ENCODE data around the gene S100A9.
"Not testable (repeated sequence)": the region's sequence is repeated elsewhere in the genome, so short reads cannot be mapped to it uniquely, and the experiment has no call there.

Gene S100A9

GRCh38 chr1:153345187-153346076, 12.2 kb upstream of the S100A9 start:
- no peak for DNase-seq (ENCODE audit: low read depth)

- DNase-seq (ENCODE audit: low read depth): no peak
Measured at GRCh38 chr1:153346077-153346723, 11.5 kb upstream of the S100A9 start.

- not testable (repeated sequence) for DNase-seq (ENCODE audit: low read depth)
Measured at GRCh38 chr1:153347049-153347448, 10.6 kb upstream of the S100A9 start.

DNA sequence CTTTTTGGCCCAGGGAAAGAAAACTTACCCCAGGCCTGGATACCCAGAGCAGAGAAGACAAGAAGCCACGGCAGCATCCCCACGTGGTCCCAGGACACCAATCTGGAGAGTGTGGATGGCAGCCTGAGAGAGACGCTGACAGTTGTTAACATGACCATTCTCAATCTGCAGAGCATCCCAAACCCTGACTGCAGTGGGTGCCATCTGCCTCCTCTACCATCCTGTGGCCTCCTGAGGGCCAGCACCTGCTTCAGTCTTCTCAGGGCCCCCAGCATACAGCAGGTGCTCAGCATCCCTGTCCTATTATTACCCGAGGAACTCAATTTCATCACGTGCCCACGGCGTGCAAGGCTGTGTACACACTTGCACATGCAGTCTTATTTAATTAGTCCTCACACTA, 9.8 kb upstream of the S100A9 start:
- no peak for DNase-seq (ENCODE audit: low read depth)

GRCh38 chr1:153348511-153349362, 8.9 kb upstream of the S100A9 start, which contains the start of gene PGLYRP4:
PGLYRP4 (minus strand) TSS chr1:153348841; CDS start chr1:153347932, 909 bp downstream.
- no peak for DNase-seq (ENCODE audit: low read depth)

DNA sequence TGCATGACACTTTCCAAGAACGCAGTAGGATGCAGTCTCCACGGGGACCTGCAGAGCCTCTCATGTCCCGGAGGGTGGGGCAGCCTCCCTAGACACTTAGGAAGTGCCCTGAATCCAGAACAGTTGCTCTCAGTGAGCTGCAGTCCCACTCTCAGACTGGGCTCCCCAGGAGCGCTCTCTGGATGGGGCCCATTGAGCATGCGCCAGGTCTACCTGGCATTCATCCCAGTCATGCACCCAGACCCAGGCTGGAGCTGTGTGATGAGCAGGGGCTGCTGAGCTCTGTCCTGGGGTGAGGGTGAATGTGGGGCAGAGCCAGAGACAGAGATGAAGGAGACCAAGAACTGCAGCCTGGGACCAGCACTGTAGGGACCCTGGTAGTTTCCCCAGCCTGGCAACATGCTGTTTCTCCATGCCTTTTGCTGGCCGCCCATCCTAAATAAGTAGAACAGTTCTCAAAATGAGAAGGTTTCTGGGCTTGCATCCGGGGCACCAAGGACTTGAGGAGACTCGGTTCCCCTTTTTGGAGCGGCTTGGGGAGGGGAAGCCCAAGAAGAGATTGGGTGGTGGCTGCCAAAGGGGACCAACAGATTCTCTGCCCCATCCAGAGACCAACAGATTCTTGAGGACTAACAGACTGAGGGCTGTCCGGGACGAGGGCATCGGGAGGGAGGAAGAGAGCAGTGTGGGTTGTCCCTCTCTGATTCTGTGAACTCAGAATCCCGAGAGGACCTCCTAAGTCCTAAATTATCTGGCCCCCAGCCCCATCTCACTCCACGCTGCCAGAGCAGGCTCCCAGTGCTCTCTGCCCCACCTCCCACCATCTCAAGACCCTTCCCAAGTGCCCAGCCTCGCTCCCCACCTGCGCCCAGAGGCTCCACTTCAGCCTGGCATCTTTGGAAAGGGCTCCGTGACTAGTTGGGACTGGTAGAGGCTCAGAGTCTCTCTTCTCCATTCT, 8.0 kb upstream of the S100A9 start:
- DNase-seq (ENCODE audit: low read depth): no peak

- DNase-seq (ENCODE audit: low read depth): no peak
Measured at GRCh38 chr1:153350321-153350957, 7.2 kb upstream of the S100A9 start.

DNA sequence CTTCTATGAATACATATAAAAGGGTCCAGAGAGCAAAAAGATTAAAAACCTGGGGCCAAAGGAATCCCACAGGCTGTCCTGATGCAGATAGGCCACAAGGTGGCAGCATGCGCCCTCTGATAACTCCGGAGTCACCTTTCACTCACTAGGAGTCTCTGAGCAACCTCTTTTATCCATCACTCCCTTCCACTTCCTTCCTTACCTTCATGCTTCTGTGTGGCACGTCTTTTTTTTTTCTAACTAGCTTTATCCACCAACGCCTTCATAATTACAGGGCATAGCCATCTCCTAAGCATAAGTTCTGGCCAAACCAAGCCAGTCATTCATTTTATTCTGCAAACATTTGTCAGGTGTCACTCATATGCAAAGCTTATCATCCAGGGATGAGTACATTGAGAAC, 5.1 kb upstream of the S100A9 start:
- DNase-seq (ENCODE audit: low read depth): no peak

GRCh38 chr1:153353226-153353947, 4.3 kb upstream of the S100A9 start:
- no peak for DNase-seq (ENCODE audit: low read depth)

GRCh38 chr1:153354515-153355193, 3.0 kb upstream of the S100A9 start:
- no peak for DNase-seq (ENCODE audit: low read depth)

- DNase-seq (ENCODE audit: low read depth): no peak
Measured at GRCh38 chr1:153355445-153356071, 2.1 kb upstream of the S100A9 start.

- no peak for DNase-seq (ENCODE audit: low read depth)
Measured at GRCh38 chr1:153356392-153357075, 1.1 kb upstream of the S100A9 start.

GRCh38 chr1:153357076-153357852, 390 bp upstream of the S100A9 start:
- DNase-seq (ENCODE audit: low read depth): no peak

- DNase-seq (ENCODE audit: low read depth): no peak
Measured at GRCh38 chr1:153358691-153358975, 979 bp downstream of the S100A9 start.

GRCh38 chr1:153359241-153359640, 1.6 kb downstream of the S100A9 start:
- no peak for DNase-seq (ENCODE audit: low read depth)

GRCh38 chr1:153360190-153360589, 2.5 kb downstream of the S100A9 start:
- DNase-seq (ENCODE audit: low read depth): no peak

DNA sequence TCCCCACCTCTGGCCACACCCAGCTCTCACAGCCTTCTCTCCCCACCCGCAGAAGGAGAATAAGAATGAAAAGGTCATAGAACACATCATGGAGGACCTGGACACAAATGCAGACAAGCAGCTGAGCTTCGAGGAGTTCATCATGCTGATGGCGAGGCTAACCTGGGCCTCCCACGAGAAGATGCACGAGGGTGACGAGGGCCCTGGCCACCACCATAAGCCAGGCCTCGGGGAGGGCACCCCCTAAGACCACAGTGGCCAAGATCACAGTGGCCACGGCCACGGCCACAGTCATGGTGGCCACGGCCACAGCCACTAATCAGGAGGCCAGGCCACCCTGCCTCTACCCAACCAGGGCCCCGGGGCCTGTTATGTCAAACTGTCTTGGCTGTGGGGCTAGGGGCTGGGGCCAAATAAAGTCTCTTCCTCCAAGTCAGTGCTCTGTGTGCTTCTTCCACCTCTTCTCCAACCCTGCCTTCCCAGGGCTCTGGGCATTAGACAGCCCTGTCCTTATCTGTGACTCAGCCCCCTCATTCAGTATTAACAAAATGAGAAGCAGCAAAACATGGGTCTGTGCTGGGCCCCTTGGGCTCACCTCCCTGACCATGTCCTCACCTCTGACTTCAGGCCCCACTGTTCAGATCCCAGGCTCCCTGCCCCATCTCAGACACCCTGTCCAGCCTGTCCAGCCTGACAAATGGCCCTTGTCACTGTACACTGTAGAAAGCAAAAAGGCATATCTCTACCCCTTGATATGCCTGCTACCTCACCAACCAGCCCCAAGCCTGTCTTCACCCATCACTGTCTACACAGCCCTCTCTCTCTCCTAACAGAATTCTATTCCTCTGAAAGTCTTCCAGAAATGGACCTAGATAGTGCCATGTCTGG, 3.2 kb downstream of the S100A9 start:
- DNase-seq (ENCODE audit: low read depth): no peak
